ENCODE data around the gene EIF4G3. TPM values are rescaled to one million over a fixed set of nuclear protein-coding genes. Genes with fewer than 3 reads are reported as not detected.
"Not testable (repeated sequence)": the region's sequence is repeated elsewhere in the genome, so short reads cannot be mapped to it uniquely, and the experiment has no call there.

EIF4G3 gene
- total RNA-seq, 1 donor from 2014 or later = 97.4 TPM

DNA sequence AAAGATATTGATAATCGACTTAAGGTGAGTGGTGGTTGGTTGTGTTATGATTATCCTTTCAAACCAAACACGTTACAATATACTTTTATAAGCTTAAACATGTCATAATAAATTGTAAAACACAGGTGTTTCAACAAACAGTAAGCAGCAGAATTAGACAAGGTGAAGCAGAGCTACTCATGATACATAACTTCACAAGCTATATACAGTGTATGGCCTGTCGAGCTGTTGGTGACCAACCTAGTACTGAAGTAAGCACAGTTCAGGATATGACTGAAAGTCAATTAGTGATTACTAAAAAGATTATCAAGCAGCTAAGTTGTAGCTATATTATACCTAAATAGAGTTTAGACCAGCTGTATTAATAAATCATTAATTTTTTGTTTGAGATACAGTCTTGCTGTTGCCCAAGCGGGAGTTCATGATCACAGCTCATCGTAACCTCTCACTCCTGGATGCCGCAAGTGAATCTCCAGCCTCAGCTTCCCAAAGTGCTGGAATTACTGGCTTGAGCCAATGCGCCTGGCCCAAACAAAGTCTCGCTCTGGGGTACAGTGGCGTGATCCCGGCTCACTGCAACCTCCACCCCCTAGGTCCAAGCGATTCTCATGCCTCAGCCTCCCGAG is 148.1 kb downstream of the EIF4G3 start:
- Mint-ChIP-seq H3K36me3 (ENCODE audit: insufficient read depth) (peaks cover 16% of the 10 kb centered on the region), H3K27me3 (no peaks in the 10 kb centered on the region), H3K27ac (no peak overlapping the region), H3K4me1 (ENCODE audit: low read depth) (peaks cover 6% of the 10 kb centered on the region), H3K9me3 (ENCODE audit: low read depth) (peaks cover 13% of the 10 kb centered on the region), H3K4me3 (ENCODE audit: low read depth) (no peak overlapping the region)
- TF ChIP-seq, protein P1, sequence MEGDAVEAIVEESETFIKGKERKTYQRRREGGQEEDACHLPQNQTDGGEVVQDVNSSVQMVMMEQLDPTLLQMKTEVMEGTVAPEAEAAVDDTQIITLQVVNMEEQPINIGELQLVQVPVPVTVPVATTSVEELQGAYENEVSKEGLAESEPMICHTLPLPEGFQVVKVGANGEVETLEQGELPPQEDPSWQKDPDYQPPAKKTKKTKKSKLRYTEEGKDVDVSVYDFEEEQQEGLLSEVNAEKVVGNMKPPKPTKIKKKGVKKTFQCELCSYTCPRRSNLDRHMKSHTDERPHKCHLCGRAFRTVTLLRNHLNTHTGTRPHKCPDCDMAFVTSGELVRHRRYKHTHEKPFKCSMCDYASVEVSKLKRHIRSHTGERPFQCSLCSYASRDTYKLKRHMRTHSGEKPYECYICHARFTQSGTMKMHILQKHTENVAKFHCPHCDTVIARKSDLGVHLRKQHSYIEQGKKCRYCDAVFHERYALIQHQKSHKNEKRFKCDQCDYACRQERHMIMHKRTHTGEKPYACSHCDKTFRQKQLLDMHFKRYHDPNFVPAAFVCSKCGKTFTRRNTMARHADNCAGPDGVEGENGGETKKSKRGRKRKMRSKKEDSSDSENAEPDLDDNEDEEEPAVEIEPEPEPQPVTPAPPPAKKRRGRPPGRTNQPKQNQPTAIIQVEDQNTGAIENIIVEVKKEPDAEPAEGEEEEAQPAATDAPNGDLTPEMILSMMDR (IDR thresholded peaks at IDR 0.05; ENCODE audit: unreplicated experiment) = no peak
- no peak for DNase-seq (ENCODE audit: low spot score, unreplicated experiment)

DNA sequence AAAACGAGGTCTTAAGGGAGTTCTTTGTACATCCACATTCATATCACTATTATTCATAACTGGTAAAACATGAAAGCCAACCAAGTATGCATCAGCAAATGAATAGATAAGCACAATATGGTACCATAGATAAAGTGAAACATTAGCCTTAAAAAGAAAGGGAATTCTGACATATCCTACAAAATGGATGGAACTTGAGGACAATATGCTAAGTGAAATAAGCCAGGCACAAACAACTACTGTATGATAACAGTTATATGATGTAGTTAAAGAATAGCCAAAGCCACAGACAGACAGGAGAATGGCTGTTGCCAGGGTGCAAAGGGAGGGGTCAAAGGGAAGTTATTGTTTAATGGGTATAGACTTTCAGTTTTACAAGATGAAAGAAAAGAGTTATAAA is 148.9 kb downstream of the EIF4G3 start:
- Mint-ChIP-seq H3K4me1 (ENCODE audit: low read depth) (peaks cover 6% of the 10 kb centered on the region), H3K27me3 (no peaks in the 10 kb centered on the region), H3K27ac (no peak overlapping the region), H3K36me3 (ENCODE audit: insufficient read depth) (peaks cover 16% of the 10 kb centered on the region), H3K4me3 (ENCODE audit: low read depth) (no peak overlapping the region), H3K9me3 (ENCODE audit: low read depth) (peaks cover 13% of the 10 kb centered on the region)
- no peak for DNase-seq (ENCODE audit: low spot score, unreplicated experiment)
- TF ChIP-seq, protein P1 (IDR thresholded peaks at IDR 0.05; ENCODE audit: unreplicated experiment) = no peak

DNA sequence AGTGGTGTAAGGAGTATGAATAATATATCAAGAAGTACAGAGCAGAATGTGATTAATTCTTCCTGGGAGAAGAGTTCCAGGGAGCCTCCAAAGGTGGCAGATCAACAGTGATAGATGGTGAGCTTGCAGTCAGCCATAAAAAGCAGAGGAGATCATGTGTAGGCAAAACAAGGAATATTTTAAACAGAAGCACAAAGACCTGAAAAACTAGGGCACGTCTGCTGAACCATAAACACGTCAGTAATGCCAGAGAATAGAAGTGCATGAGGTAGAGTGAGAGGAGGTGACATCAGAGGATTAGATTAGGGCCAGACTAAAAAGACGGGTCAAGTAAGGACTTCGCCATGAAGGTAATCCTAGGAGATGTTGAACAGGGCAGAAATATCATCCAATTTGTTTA is 151.8 kb downstream of the EIF4G3 start:
- TF ChIP-seq, protein P1 (IDR thresholded peaks at IDR 0.05; ENCODE audit: unreplicated experiment) = no peak
- Mint-ChIP-seq H3K4me3 (ENCODE audit: low read depth) (no peak overlapping the region), H3K9me3 (ENCODE audit: low read depth) (peaks cover 11% of the 10 kb centered on the region), H3K27me3 (no peaks in the 10 kb centered on the region), H3K36me3 (ENCODE audit: insufficient read depth) (peaks cover 14% of the 10 kb centered on the region), H3K27ac (no peak overlapping the region), H3K4me1 (ENCODE audit: low read depth) (peaks cover 16% of the 10 kb centered on the region)
- DNase-seq (ENCODE audit: low spot score, unreplicated experiment) = no peak

DNA sequence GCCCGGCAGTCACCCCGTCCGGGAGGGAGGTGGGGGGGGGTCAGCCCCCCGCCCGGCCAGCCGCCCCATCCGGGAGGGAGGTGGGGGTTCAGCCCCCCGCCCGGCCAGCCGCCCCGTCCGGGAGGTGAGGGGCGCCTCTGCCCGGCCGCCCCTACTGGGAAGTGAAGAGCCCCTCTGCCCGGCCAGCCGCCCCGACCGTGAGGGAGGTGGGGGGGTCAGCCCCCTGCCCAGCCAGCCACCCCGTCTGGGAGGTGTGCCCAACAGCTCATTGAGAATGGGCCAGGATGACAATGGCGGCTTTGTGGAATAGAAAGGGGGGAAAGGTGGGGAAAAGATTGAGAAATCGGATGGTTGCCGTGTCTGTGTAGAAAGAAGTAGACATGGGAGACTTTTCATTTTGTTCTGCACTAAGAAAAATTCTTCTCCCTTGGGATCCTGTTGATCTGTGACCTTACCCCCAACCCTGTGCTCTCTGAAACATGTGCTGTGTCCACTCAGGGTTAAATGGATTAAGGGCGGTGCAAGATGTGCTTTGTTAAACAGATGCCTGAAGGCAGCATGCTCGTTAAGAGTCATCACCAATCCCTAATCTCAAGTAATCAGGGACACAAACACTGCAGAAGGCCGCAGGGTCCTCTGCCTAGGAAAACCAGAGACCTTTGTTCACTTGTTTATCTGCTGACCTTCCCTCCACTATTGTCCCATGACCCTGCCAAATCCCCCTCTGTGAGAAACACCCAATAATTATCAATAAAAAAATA is 152.4 kb downstream of the EIF4G3 start:
- Mint-ChIP-seq H3K36me3 (ENCODE audit: insufficient read depth) (peaks cover 12% of the 10 kb centered on the region), H3K9me3 (ENCODE audit: low read depth) (peaks cover 11% of the 10 kb centered on the region), H3K4me1 (ENCODE audit: low read depth) (peaks cover 16% of the 10 kb centered on the region)
- H3K27me3 Mint-ChIP-seq; DNase-seq (ENCODE audit: low spot score, unreplicated experiment); H3K27ac Mint-ChIP-seq; H3K4me3 Mint-ChIP-seq (ENCODE audit: low read depth): not testable (repeated sequence)

DNA sequence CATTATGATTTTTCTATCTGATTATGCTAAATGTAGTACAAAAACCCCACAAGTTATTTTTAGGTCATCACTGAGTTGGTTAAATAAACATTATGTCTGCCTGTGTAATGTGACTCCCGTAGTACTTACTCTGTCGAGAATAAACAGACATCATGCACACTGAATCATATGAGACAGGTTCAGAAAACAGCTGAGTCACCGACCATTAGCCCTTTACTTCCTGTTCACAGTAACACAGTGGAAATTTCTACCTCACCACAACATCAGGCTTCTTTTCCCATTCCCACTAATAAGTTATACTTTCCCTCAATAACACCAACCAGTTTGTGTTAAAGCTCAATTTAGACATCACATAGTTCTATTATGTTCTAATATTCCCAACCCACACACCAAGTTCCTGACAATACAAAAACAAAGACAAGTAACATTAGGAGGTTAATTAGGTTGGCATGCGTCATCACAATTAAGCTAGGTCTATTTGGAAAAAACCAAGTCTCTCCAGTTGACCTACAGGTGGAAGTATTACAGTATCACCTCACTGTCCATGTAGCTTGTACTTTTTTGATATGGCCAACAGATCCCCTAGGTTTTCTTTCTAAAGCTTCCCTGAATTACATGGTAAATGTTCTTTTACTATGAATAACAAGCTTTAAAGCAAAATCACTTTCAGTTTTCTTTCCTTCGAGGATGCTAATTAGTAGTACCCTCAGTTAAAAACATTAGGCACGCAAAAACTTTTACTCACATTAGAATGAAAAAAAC is 154.2 kb downstream of the EIF4G3 start:
- TF ChIP-seq, protein P1 (IDR thresholded peaks at IDR 0.05; ENCODE audit: unreplicated experiment) = no peak
- H3K4me1 Mint-ChIP-seq (ENCODE audit: low read depth) = peaks cover 11% of the 10 kb centered on the region
- peak overlapping the region; percentile 2 for H3K4me3 Mint-ChIP-seq (ENCODE audit: low read depth)
- peak overlapping the region; percentile 98 for H3K27ac Mint-ChIP-seq
- peaks cover 8% of the 10 kb centered on the region for H3K9me3 Mint-ChIP-seq (ENCODE audit: low read depth)
- DNase-seq (ENCODE audit: low spot score, unreplicated experiment) = no peak
- H3K27me3 Mint-ChIP-seq = no peaks in the 10 kb centered on the region
- peaks cover 10% of the 10 kb centered on the region for H3K36me3 Mint-ChIP-seq (ENCODE audit: insufficient read depth)

All from progenitor cell of endocrine pancreas (in vitro differentiated cells).